CD4-positive, alpha-beta T cell (primary cell): ENCODE measurements around the gene AP4E1. TPM values are rescaled to one million over a fixed set of nuclear protein-coding genes. Genes with fewer than 3 reads are reported as not detected.
"Not testable (repeated sequence)": the region's sequence is repeated elsewhere in the genome, so short reads cannot be mapped to it uniquely, and the experiment has no call there.

Experiments
- ATAC-seq: fragments of 200-7000 bp; cut with Tn5 transposase; one replicate; pipeline ENCODE4 v1.10.0; 2022; ENCODE audit warnings: mild to moderate bottlenecking; ENCODE audit not compliant: poor library complexity
- CTCF ChIA-PET: fragments of 350-600 bp; sonication (Branson Sonifier 250); formaldehyde crosslinking; loops from one replicate; lab custom pipeline; 2021; ENCODE audit warnings: antibody characterized with exemption, inconsistent platforms; lab: Charles Lee
- POLR2A ChIA-PET: fragments of 350-600 bp; sonication (Branson Sonifier 250); formaldehyde crosslinking; loops from one replicate; lab custom pipeline; 2021; ENCODE audit warnings: antibody characterized with exemption, inconsistent platforms; lab: Charles Lee
- DNase-seq, 14 experiments: peaks; one replicate each; pipeline ENCODE4 v3.0.0-alpha.2; 2013 to 2020; ENCODE audit warnings: mixed read lengths in 2 of 14
- H3K27ac ChIP-seq, 2 donors: one replicate each; pipeline versions ENCODE4 v1.5.1 to v1.7.0; 2013; ENCODE audit warnings: low read length in 2 of 2, low read depth in 1 of 2, mild to moderate bottlenecking in 1 of 2
- H3K27me3 ChIP-seq, 2 experiments: 1 replicate in 1 of 2; 2 replicates in 1 of 2; pipeline versions ENCODE4 v1.6.1 to v1.7.0; 2013; ENCODE audit warnings: low read length in 2 of 2, control low read depth in 1 of 2, mild to moderate bottlenecking in 1 of 2, moderate library complexity in 1 of 2; ENCODE audit not compliant: insufficient read depth in 2 of 2, control insufficient read depth in 1 of 2
- H3K36me3 ChIP-seq: one replicate; pipeline ENCODE4 v1.6.1; 2013; ENCODE audit warnings: low read length, control low read depth; ENCODE audit not compliant: insufficient read depth
- H3K4me1 ChIP-seq: one replicate; pipeline ENCODE4 v1.6.1; 2013; ENCODE audit warnings: low read length, control low read depth; ENCODE audit not compliant: insufficient read depth
- H3K4me3 ChIP-seq: one replicate; pipeline ENCODE4 v1.5.1; 2013; ENCODE audit warnings: mild to moderate bottlenecking, low read length, moderate library complexity
- H3K9me3 ChIP-seq, 2 experiments: 1 replicate in 1 of 2; 2 replicates in 1 of 2; pipeline versions ENCODE4 v1.6.1 to v1.7.0; 2013; ENCODE audit warnings: low read length in 2 of 2, mild to moderate bottlenecking in 2 of 2, control low read depth in 1 of 2, moderate library complexity in 1 of 2; ENCODE audit not compliant: control insufficient read depth in 1 of 2, insufficient read depth in 1 of 2
- H3K27ac Mint-ChIP-seq: one replicate; pipeline ENCODE4 v1.8.0; 2020; ENCODE audit warnings: mixed read lengths
- H3K27me3 Mint-ChIP-seq: one replicate; pipeline ENCODE4 v1.8.0; 2021; ENCODE audit warnings: mixed read lengths
- H3K36me3 Mint-ChIP-seq: one replicate; pipeline ENCODE4 v1.8.0; 2021; ENCODE audit warnings: low read depth, mixed read lengths
- H3K4me1 Mint-ChIP-seq: one replicate; pipeline ENCODE4 v1.8.0; 2021; ENCODE audit warnings: low read depth, mixed read lengths
- H3K4me3 Mint-ChIP-seq: one replicate; pipeline ENCODE4 v1.8.0; 2020; ENCODE audit warnings: mild to moderate bottlenecking, mixed read lengths
- H3K9me3 Mint-ChIP-seq: one replicate; pipeline ENCODE4 v1.8.0; 2020; ENCODE audit warnings: mixed read lengths
- intact Hi-C, 2 experiments: fragments of 100-400 bp; cut with DNase I in 1 of 2; cut with micrococcal nuclease in 1 of 2; formaldehyde crosslinking; loops; one replicate each; pipeline versions ENCODE4 v1.15.1 to v1.9.0; 2023 to 2025; cut with DNase I, micrococcal nuclease
- total RNA-seq, 174 experiments: library from RNA in 2 of 174; stranded (reverse) in 2 of 174; gene quantifications; one replicate each; pipeline ENCODE4 v1.2.3 and lab custom pipeline; 2021 to 2026
- TF ChIP-seq, protein P1 (sequence below): fragments of 200-600 bp; IDR thresholded peaks from one replicate; pipeline ENCODE4 v1.8.0; 2022; ENCODE audit warnings: antibody characterized with exemption, mild to moderate bottlenecking

Gene AP4E1
- total RNA-seq, 2 experiments from 2014 or later, result 6.3 to 6.6 TPM

DNA sequence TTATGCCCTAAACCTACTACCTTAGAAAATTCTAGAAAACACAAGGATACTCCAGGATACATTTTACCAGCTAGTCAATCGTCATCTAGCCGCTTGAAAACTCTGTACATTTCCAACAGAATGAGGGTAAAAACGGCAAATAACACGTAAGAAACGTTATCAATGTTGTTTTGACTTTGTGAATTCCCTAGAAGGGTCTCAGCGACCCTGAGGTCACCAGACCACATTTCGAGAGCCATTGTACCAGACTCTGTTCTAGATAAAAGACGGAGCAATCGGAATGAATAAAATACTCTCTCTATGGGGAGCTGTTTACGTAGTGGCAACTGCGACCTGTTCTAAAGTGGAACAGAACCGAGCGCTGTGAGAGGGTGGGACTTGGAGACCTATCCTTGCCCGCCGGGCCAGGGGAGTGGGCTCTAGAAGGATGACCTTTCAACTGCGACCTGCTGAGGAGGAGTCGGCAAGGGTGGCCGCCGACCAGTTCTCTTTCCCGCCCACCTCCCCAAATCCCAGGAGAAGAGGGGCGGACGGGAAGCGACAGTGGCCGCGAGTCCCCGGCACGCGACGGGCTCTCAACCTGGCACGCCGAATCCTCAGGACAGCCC, 778 bp upstream of the AP4E1 start:
- POLR2A ChIA-PET, result interaction anchor here (0.7 to 1.6 kb wide), 10 partner anchors 31 to 1287 kb away, joined by 3 to 15 read pairs (median 4); partner anchors contain the start of genes DTWD1, FAM227B, GABPB1 and TRPM7
- Mint-ChIP-seq H3K27ac (peak overlapping the region; percentile 98), H3K27me3 (no peaks in the 10 kb centered on the region), H3K4me1 (peaks cover 23% of the 10 kb centered on the region), H3K9me3 (no peaks in the 10 kb centered on the region), H3K4me3 (peak overlapping the region; percentile 94), H3K36me3 (peaks cover 45% of the 10 kb centered on the region)
- CTCF ChIA-PET, result interaction anchor here (1.1 to 2.1 kb wide), 4 partner anchors 21 to 156 kb away, joined by 3 to 13 read pairs (median 5); no protein-coding TSS in a partner anchor
- peaks cover 9% of the 10 kb centered on the region for H3K36me3 ChIP-seq
- H3K9me3 ChIP-seq, result no peaks in the 10 kb centered on the region
- peaks cover 19% of the 10 kb centered on the region for H3K4me1 ChIP-seq
- peak overlapping the region; percentile 80 for H3K4me3 ChIP-seq
- intact Hi-C loops, result loop anchor here (1.0 to 10.0 kb wide), 9 partner anchors 21 to 1283 kb away; partner anchors contain the start of genes SPPL2A (in 2 of the 2), DTWD1 (in 1 of the 2), FAM227B (in 1 of the 2) and GABPB1 (in 1 of the 2)
- ATAC-seq (peak; percentile 33), DNase-seq (peak in 12 of 14 experiments; percentile 11 to 78 (median 30))
- TF ChIP-seq, protein P1, sequence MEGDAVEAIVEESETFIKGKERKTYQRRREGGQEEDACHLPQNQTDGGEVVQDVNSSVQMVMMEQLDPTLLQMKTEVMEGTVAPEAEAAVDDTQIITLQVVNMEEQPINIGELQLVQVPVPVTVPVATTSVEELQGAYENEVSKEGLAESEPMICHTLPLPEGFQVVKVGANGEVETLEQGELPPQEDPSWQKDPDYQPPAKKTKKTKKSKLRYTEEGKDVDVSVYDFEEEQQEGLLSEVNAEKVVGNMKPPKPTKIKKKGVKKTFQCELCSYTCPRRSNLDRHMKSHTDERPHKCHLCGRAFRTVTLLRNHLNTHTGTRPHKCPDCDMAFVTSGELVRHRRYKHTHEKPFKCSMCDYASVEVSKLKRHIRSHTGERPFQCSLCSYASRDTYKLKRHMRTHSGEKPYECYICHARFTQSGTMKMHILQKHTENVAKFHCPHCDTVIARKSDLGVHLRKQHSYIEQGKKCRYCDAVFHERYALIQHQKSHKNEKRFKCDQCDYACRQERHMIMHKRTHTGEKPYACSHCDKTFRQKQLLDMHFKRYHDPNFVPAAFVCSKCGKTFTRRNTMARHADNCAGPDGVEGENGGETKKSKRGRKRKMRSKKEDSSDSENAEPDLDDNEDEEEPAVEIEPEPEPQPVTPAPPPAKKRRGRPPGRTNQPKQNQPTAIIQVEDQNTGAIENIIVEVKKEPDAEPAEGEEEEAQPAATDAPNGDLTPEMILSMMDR, result no peak
- H3K27ac ChIP-seq, result peak overlapping the region; percentile 91 to 100
- no peaks in the 10 kb centered on the region for H3K27me3 ChIP-seq

DNA sequence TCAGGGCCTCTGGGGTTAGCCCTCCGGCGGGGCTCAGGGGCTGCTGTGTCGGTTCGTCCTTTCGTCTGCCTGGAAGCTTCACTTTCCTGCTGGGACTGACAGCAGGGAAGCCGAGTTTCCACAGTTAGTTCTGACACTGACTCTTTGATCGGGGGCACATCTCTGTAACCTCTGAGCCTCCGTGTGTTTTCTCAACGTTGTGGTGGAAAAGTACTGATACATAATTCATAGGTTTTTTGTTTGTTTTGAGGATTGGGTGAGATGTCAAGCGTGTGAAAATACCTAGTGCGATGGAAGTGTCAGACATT, 481 bp downstream of the AP4E1 start:
- ChIA-PET CTCF (interaction anchor here (1.1 kb wide), 1 partner anchor 250 kb away, joined by 3 read pairs; no protein-coding TSS in a partner anchor), POLR2A (interaction anchor here (0.6 to 1.6 kb wide), 9 partner anchors 33 to 1754 kb away, joined by 3 to 10 read pairs (median 3); partner anchors contain the start of genes COPS2, GABPB1, TRPM7 and USP8)
- ATAC-seq (no peak), DNase-seq (no peak)
- peak overlapping the region; percentile 63 to 100 for H3K27ac ChIP-seq
- peaks cover 19% of the 10 kb centered on the region for H3K36me3 ChIP-seq
- peaks cover 29% of the 10 kb centered on the region for H3K4me1 Mint-ChIP-seq
- peak overlapping the region; percentile 94 for H3K4me3 Mint-ChIP-seq
- intact Hi-C loops, result loop anchor here (2.0 to 10.0 kb wide), 5 partner anchors 24 to 1284 kb away; partner anchors contain the start of genes SPPL2A (in 2 of the 2), DTWD1 (in 1 of the 2) and FAM227B (in 1 of the 2)
- peaks cover 54% of the 10 kb centered on the region for H3K36me3 Mint-ChIP-seq
- H3K9me3 Mint-ChIP-seq, result no peaks in the 10 kb centered on the region
- no peaks in the 10 kb centered on the region for H3K27me3 ChIP-seq
- no peaks in the 10 kb centered on the region for H3K9me3 ChIP-seq
- peak overlapping the region; percentile 80 for H3K4me3 ChIP-seq
- peaks cover 19% of the 10 kb centered on the region for H3K4me1 ChIP-seq
- H3K27me3 Mint-ChIP-seq, result no peaks in the 10 kb centered on the region
- H3K27ac Mint-ChIP-seq, result peak overlapping the region; percentile 98
- TF ChIP-seq, protein P1, result no peak

DNA sequence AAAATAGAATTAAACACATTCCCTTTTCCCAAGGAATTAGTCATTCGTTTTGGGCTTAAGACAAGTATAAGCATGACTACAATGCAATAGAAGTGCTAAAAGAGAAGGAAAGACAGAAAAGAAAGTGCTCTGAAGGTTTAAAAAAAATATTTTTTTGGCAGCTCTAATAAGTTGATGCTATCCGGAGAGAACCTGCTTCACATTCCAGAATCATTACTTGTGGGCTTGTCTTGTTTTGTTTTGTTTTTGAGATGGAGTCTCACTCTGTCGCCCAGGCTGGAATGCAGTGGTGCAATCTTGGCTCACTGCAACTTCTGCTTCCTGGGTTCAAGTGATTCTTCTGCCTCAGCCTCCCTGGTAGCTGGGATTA, 1.9 kb downstream of the AP4E1 start:
- H3K27me3 ChIP-seq, CTCF ChIA-PET, POLR2A ChIA-PET, H3K27me3 Mint-ChIP-seq, H3K4me3 ChIP-seq, intact Hi-C loops, DNase-seq, H3K9me3 Mint-ChIP-seq, H3K9me3 ChIP-seq, ATAC-seq, H3K27ac ChIP-seq: not testable (repeated sequence)
- Histone ChIP-seq H3K4me1 (peaks cover 19% of the 10 kb centered on the region), H3K36me3 (peaks cover 25% of the 10 kb centered on the region)
- peak overlapping the region; percentile 78 for H3K4me3 Mint-ChIP-seq
- peaks cover 29% of the 10 kb centered on the region for H3K4me1 Mint-ChIP-seq
- H3K36me3 Mint-ChIP-seq, result peaks cover 61% of the 10 kb centered on the region
- peak overlapping the region; percentile 31 for H3K27ac Mint-ChIP-seq
